ENCODE results near the gene TOMM34.

- TF ChIP-seq EZH2phosphoT487 (IDR thresholded peaks at IDR 0.05; ENCODE audit: borderline replicate concordance): no peak
- TF ChIP-seq, protein P1, sequence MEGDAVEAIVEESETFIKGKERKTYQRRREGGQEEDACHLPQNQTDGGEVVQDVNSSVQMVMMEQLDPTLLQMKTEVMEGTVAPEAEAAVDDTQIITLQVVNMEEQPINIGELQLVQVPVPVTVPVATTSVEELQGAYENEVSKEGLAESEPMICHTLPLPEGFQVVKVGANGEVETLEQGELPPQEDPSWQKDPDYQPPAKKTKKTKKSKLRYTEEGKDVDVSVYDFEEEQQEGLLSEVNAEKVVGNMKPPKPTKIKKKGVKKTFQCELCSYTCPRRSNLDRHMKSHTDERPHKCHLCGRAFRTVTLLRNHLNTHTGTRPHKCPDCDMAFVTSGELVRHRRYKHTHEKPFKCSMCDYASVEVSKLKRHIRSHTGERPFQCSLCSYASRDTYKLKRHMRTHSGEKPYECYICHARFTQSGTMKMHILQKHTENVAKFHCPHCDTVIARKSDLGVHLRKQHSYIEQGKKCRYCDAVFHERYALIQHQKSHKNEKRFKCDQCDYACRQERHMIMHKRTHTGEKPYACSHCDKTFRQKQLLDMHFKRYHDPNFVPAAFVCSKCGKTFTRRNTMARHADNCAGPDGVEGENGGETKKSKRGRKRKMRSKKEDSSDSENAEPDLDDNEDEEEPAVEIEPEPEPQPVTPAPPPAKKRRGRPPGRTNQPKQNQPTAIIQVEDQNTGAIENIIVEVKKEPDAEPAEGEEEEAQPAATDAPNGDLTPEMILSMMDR (conservative IDR thresholded peaks at IDR 0.05; ENCODE audit: low read length): no peak
Observed at GRCh38 chr20:44901974-44902373, 58.2 kb downstream of the TOMM34 start.

All from Loucy (cell line).